Measurements from ENCODE around the gene TMEM131L.

TMEM131L gene

GRCh38 chr4:153628796-153629315 lies 162.7 kb downstream of the TMEM131L start:
- no peak for DNase-seq (ENCODE audit: low read depth, low spot score)

GRCh38 chr4:153629776-153630175 lies 163.6 kb downstream of the TMEM131L start:
- no peak for DNase-seq (ENCODE audit: low read depth, low spot score)
- H3K4me3 ChIP-seq (ENCODE audit: low read length): no peak overlapping the region

More at GRCh38 chr4:153628796-153629315, 162.7 kb downstream of the TMEM131L start:
- no peak overlapping the region for H3K4me3 ChIP-seq (ENCODE audit: low read length)

- H3K4me3 ChIP-seq (ENCODE audit: low read length): no peak overlapping the region
- no peak for DNase-seq (ENCODE audit: low read depth, low spot score)
Measured at GRCh38 chr4:153634738-153635353, 168.7 kb downstream of the TMEM131L start.

GRCh38 chr4:153635846-153636245 lies 169.7 kb downstream of the TMEM131L start:
- DNase-seq (ENCODE audit: low read depth, low spot score): no peak
- H3K4me3 ChIP-seq (ENCODE audit: low read length): no peak overlapping the region

GRCh38 chr4:153637201-153637600 lies 171.0 kb downstream of the TMEM131L start:
- no peak for DNase-seq (ENCODE audit: low read depth, low spot score)
- H3K4me3 ChIP-seq (ENCODE audit: low read length): no peak overlapping the region

GRCh38 chr4:153638011-153638410 lies 171.9 kb downstream of the TMEM131L start:
- no peak for DNase-seq (ENCODE audit: low read depth, low spot score)
- H3K4me3 ChIP-seq (ENCODE audit: low read length): no peak overlapping the region

GRCh38 chr4:153638999-153639398 lies 172.8 kb downstream of the TMEM131L start:
- no peak for DNase-seq (ENCODE audit: low read depth, low spot score)
- H3K4me3 ChIP-seq (ENCODE audit: low read length): no peak overlapping the region

GRCh38 chr4:153639833-153640802 lies 174.0 kb downstream of the TMEM131L start:
- no peak overlapping the region for H3K4me3 ChIP-seq (ENCODE audit: low read length)
- no peak for DNase-seq (ENCODE audit: low read depth, low spot score)

- no peak overlapping the region for H3K4me3 ChIP-seq (ENCODE audit: low read length)
- no peak for DNase-seq (ENCODE audit: low read depth, low spot score)
Measured at GRCh38 chr4:153641532-153641931, 175.4 kb downstream of the TMEM131L start.

- peak; percentile 77 for DNase-seq (ENCODE audit: low read depth, low spot score)
- no peak overlapping the region for H3K4me3 ChIP-seq (ENCODE audit: low read length)
Measured at GRCh38 chr4:153643406-153644383, 177.5 kb downstream of the TMEM131L start.

GRCh38 chr4:153645183-153645582 lies 179.0 kb downstream of the TMEM131L start:
- no peak overlapping the region for H3K4me3 ChIP-seq (ENCODE audit: low read length)
- DNase-seq (ENCODE audit: low read depth, low spot score): no peak

GRCh38 chr4:153646261-153646660 lies 180.1 kb downstream of the TMEM131L start:
- no peak overlapping the region for H3K4me3 ChIP-seq (ENCODE audit: low read length)
- DNase-seq (ENCODE audit: low read depth, low spot score): no peak

- no peak overlapping the region for H3K4me3 ChIP-seq (ENCODE audit: low read length)
- DNase-seq (ENCODE audit: low read depth, low spot score): no peak
Measured at GRCh38 chr4:153646978-153647377, 180.8 kb downstream of the TMEM131L start.

- no peak for DNase-seq (ENCODE audit: low read depth, low spot score)
- no peak overlapping the region for H3K4me3 ChIP-seq (ENCODE audit: low read length)
Measured at GRCh38 chr4:153647975-153648374, 181.8 kb downstream of the TMEM131L start.

GRCh38 chr4:153649572-153649991 lies 183.4 kb downstream of the TMEM131L start:
- peak; percentile 58 for DNase-seq (ENCODE audit: low read depth, low spot score)
- no peak overlapping the region for H3K4me3 ChIP-seq (ENCODE audit: low read length)

GRCh38 chr4:153651116-153651515 lies 185.0 kb downstream of the TMEM131L start:
- no peak overlapping the region for H3K4me3 ChIP-seq (ENCODE audit: low read length)

GRCh38 chr4:153651587-153651986 lies 185.4 kb downstream of the TMEM131L start:
- peak; percentile 61 for DNase-seq (ENCODE audit: low read depth, low spot score)
- no peak overlapping the region for H3K4me3 ChIP-seq (ENCODE audit: low read length)

More at GRCh38 chr4:153651116-153651515, 185.0 kb downstream of the TMEM131L start:
- no peak for DNase-seq (ENCODE audit: low read depth, low spot score)

GRCh38 chr4:153652051-153652784 lies 186.1 kb downstream of the TMEM131L start:
- no peak for DNase-seq (ENCODE audit: low read depth, low spot score)
- no peak overlapping the region for H3K4me3 ChIP-seq (ENCODE audit: low read length)
